Dedifferentiated amniotic fluid mesenchymal stem cell (primary cell): ENCODE data around the gene LARP6.
"Not testable (repeated sequence)": the region's sequence is repeated elsewhere in the genome, so short reads cannot be mapped to it uniquely, and the experiment has no call there.

Experiments used
- DNase-seq: peaks from one replicate; pipeline ENCODE4 v3.0.0-alpha.2; 2016; ENCODE audit errors: extremely low spot score

LARP6 gene

DNA sequence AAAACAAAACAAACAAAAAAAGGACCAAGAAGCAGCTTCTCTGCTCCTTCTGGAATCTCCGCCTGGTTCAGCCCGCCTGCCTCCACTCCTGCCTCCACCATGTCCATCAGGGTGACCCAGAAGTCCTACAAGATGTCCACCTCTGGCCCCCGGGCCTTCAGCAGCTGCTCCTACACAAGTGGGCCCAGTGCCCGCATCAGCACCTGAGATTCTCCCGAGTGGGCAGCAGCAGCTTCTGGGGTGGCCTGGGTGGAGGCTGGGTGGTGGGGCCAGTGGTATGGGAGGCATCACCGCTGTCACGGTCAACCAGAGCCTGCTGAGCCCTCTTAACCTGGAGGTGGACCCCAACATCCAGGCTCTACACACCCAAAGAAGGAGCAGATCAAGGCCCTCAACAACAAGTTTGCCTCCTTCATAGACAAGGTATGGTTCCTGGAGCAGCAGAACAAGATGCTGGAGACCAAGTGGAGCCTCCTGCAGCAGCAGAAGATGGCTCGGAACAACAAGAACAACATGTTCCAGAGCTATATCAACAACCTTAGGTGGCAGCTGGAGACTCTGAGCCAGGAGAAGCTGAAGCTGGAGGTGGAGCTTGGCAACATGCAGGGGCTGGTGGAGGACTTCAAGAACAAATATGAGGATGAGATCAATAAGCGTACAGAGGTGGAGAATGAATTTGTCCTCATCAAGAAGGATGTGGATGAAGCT, 4.8 kb upstream of the LARP6 start:
- not testable (repeated sequence) for DNase-seq

- no peak for DNase-seq
Measured at GRCh38 chr15:70857562-70858285, 3.8 kb upstream of the LARP6 start.

- DNase-seq: peak; percentile 100
Measured at GRCh38 chr15:70856884-70857561, 3.1 kb upstream of the LARP6 start.

GRCh38 chr15:70856177-70856883, 2.4 kb upstream of the LARP6 start:
- DNase-seq: peak; percentile 70

DNA sequence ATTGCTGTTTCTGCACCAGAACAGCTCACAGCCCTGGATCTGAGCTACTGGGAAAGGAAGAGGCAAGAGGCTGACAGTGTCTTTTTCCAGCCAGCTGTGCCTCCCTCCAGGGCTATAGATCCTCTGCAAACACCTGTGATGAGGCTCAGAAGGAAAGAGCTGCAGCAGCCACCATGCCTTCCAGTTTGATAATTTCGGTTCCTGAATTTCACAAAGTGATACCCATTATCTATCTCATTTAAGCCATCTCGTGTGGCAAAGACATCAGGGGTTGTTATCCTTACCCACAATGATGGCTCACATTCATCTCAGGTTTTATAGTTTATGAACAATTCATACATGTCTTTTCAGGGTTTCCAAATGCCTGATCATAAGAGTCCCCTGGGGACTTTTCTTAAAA, 1.8 kb upstream of the LARP6 start:
- DNase-seq: no peak

- no peak for DNase-seq
Measured at GRCh38 chr15:70854666-70854976, 664 bp upstream of the LARP6 start.

GRCh38 chr15:70853318-70853972, 512 bp downstream of the LARP6 start:
- peak; percentile 49 for DNase-seq

- DNase-seq: no peak
Measured at GRCh38 chr15:70852501-70853317, 1.2 kb downstream of the LARP6 start.

GRCh38 chr15:70851889-70852288, 2.1 kb downstream of the LARP6 start:
- DNase-seq: no peak

DNA sequence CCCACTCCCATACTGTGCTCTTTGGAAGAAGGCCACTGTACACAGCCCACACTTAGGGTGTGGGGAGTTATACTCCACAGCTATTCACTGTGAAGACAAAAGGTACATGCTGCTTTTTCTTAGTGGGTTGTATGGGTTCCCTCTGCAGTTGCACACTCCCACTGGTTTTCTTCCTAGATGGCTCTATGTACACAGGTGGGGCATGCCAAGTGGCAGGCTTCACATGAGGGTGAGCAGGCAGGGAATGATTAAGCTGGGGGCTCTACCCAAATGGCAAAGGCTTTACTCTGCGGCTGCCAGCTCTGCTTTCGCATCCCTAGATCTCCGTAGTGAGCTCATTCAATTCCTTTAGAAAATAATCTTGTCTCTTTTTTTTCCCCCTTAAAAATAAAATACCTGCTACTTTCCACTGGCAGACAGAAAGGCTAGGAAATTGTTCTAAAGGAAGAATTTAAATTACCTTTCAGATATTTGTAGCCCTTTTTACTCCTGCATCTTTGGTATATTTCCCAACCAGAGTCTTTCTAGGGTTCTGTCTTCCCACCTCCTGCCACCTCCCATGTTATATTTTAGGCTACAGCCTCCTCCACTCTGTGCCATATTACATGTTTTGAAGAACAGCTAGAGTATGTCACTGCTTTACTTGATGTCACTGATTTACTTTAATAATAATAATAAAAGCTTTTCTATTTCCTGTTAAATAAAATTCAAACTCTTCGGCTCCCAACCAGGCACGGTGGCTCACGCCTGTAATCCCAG, 8.2 kb downstream of the LARP6 start:
- DNase-seq: no peak

- DNase-seq: no peak
Measured at GRCh38 chr15:70837476-70837875, 16.5 kb downstream of the LARP6 start.

- DNase-seq: no peak
Measured at GRCh38 chr15:70835841-70836240, 18.1 kb downstream of the LARP6 start.

GRCh38 chr15:70835415-70835814, 18.5 kb downstream of the LARP6 start:
- no peak for DNase-seq

DNA sequence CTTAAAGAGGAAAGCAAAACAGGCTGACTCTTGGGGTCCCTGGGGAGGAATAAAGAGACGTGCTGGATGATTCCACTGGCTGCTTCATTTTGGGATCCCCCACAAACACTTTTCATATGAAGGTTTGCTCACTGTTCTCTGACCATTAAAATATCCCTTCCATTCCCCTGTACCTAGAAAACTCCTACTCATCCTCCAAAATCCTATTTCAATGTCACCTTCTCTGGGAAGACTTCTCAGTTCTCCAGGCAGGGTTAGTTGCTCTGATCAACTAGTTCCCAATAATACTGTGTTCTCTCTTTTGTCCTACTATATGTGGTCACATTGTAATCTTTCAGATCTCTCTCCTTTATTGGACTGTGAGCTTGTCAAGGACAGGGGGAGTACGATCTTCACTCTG, 19.0 kb downstream of the LARP6 start:
- DNase-seq: no peak

DNA sequence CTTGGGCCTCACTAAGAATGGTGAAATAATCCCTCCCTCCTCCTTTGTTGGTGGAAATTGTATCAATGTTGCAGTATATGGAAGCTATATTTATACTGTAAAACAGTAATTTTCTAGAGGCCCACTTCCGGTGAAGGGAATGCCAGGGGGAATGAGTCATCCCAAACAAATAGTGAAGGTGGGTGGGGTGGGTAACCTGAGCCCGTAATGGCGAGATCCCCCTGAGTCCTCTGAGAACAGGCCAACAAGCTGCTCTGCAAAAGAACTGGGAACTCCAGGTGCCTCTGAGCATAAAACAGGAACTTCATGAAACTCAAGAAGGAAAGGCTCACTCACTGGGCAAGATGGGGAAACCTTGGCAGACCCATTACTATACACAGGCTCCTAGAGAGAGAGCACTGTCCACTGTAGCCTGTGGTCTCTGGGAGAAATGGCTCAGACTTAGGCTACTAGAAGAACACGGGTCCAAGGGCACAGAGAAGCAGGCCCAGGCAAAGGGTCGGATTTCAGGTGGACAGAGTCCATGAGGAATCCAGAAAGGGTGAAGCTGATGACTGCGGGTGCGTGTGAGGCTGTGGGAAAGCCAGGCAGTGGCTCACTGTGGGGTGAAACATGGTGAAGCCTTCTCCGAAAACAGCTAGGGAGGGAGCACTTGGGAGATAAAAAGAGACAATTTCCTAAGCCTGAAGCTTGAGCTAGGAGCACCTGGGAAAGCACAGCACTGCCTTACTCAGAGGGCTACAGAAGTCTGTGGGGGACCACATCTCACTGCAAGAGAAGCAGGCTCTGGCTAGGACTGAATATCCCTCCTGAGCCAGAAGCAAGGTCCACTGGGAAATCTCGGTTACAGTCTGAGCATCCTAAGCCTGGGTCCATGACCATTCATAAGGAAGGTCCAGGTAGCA, 19.8 kb downstream of the LARP6 start:
- DNase-seq: peak; percentile 90

DNA sequence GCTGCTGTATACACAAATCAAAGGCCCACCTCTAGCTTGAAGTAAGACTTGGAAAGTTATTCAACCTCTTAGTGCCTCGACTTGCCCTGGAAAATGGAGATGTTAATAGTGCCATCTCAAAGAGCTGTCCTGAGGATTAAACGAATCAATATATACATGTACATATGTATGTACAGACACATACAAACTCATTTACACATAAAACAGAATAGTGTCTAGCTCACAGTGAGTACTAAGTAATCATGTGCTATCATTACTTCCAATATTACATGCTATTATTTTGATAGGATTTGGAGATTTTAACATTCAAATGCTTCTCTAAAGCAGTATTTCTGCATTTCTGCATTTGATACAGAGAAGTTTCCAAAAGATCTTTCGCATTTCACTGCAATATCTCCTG, 20.5 kb downstream of the LARP6 start:
- DNase-seq: no peak

DNA sequence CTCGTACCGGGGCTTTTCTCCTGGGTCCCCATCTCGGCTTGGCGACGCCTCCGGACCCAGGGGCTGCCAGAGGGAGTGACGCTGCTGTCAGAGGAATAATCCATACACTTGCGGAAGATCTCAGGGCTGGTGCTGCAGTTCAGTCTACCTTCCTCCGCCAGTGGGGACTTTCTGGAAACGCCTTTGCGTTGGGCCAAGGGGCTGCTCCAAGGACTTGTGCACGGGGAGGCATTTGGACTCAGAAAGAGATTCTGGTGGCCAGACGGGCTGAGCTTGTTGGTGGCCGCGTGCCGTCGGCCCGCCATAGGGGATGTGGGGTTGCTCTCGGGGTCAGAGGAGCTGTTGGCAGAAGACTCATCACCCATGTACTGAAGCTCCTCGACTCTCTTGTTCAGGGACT, 21.8 kb downstream of the LARP6 start:
- no peak for DNase-seq

GRCh38 chr15:70831094-70831911, 22.7 kb downstream of the LARP6 start:
- DNase-seq: no peak
